Activated CD4-positive, alpha-beta memory T cell treated with anti-CD3 and anti-CD28 coated beads, Interleukin-2, amount 10 ng/mL, durations not matched to agents 7 days and 5 days (primary cell): ENCODE data around the gene ARHGEF4. TPM values are rescaled to one million over a fixed set of nuclear protein-coding genes. Genes with fewer than 3 reads are reported as not detected.
"Not testable (repeated sequence)": the region's sequence is repeated elsewhere in the genome, so short reads cannot be mapped to it uniquely, and the experiment has no call there.

Experiments
- CTCF ChIA-PET: fragments of 350-600 bp; sonication (Branson Sonifier 250); formaldehyde crosslinking; loops from one replicate; lab custom pipeline; 2021; ENCODE audit warnings: antibody characterized with exemption, inconsistent platforms; lab: Charles Lee
- POLR2A ChIA-PET: fragments of 350-600 bp; sonication (Branson Sonifier 250); formaldehyde crosslinking; loops from one replicate; lab custom pipeline; 2021; ENCODE audit warnings: antibody characterized with exemption; lab: Charles Lee
- DNase-seq: peaks from one replicate; pipeline ENCODE4 v3.0.0-alpha.2; 2020
- H3K27ac Mint-ChIP-seq: one replicate; pipeline ENCODE4 v1.8.0; 2021; ENCODE audit warnings: mild to moderate bottlenecking, mixed read lengths
- H3K27me3 Mint-ChIP-seq: one replicate; pipeline ENCODE4 v1.8.0; 2021; ENCODE audit warnings: mixed read lengths
- H3K36me3 Mint-ChIP-seq: one replicate; pipeline ENCODE4 v1.8.0; 2021; ENCODE audit warnings: low read depth, mixed read lengths
- H3K4me1 Mint-ChIP-seq: one replicate; pipeline ENCODE4 v1.8.0; 2021; ENCODE audit warnings: mixed read lengths
- H3K4me3 Mint-ChIP-seq: one replicate; pipeline ENCODE4 v1.8.0; 2021; ENCODE audit warnings: mild to moderate bottlenecking, mixed read lengths
- H3K9me3 Mint-ChIP-seq: one replicate; pipeline ENCODE4 v1.8.0; 2021; ENCODE audit warnings: mixed read lengths
- total RNA-seq, 2 experiments: library from RNA; stranded (reverse); gene quantifications; one replicate each; pipeline ENCODE4 v1.2.3, GENCODE V29; 2021

The ARHGEF4 gene
- total RNA-seq, 2 experiments from 2014 or later = 0.25 to 0.30 TPM

GRCh38 chr2:131077182-131077846, 240.6 kb downstream of the ARHGEF4 start:
- CTCF ChIA-PET = no interaction called here
- Mint-ChIP-seq H3K27ac (no peak overlapping the region), H3K36me3 (peaks cover 71% of the 10 kb centered on the region), H3K27me3 (no peaks in the 10 kb centered on the region), H3K9me3 (no peaks in the 10 kb centered on the region), H3K4me1 (peaks cover 27% of the 10 kb centered on the region), H3K4me3 (no peak overlapping the region)
- POLR2A ChIA-PET = no interaction called here
- DNase-seq = no peak

GRCh38 chr2:131077966-131078365, 241.3 kb downstream of the ARHGEF4 start:
- Mint-ChIP-seq H3K27ac (no peak overlapping the region), H3K27me3 (no peaks in the 10 kb centered on the region), H3K4me1 (peaks cover 27% of the 10 kb centered on the region), H3K4me3 (no peak overlapping the region), H3K36me3 (peaks cover 75% of the 10 kb centered on the region), H3K9me3 (no peaks in the 10 kb centered on the region)
- DNase-seq = no peak
- POLR2A ChIA-PET = no interaction called here
- CTCF ChIA-PET = no interaction called here

- CTCF ChIA-PET, DNase-seq, H3K9me3 Mint-ChIP-seq, H3K27me3 Mint-ChIP-seq, H3K4me3 Mint-ChIP-seq: not testable (repeated sequence)
- H3K36me3 Mint-ChIP-seq = peaks cover 70% of the 10 kb centered on the region
- peak overlapping the region; percentile 55 for H3K27ac Mint-ChIP-seq
- POLR2A ChIA-PET = interaction anchor here (0.7 kb wide), 1 partner anchor 40 kb away, joined by 3 read pairs; no protein-coding TSS in a partner anchor
- H3K4me1 Mint-ChIP-seq = peaks cover 27% of the 10 kb centered on the region
Measured at GRCh38 chr2:131079931-131080330, 243.2 kb downstream of the ARHGEF4 start.

GRCh38 chr2:131081190-131081589, 244.5 kb downstream of the ARHGEF4 start:
- POLR2A ChIA-PET = interaction anchor here (0.8 kb wide), 1 partner anchor 11 kb away, joined by 3 read pairs; no protein-coding TSS in a partner anchor
- peaks cover 71% of the 10 kb centered on the region for H3K36me3 Mint-ChIP-seq
- H3K4me3 Mint-ChIP-seq = no peak overlapping the region
- H3K9me3 Mint-ChIP-seq = no peaks in the 10 kb centered on the region
- no peaks in the 10 kb centered on the region for H3K27me3 Mint-ChIP-seq
- no peak overlapping the region for H3K27ac Mint-ChIP-seq
- DNase-seq = no peak
- H3K4me1 Mint-ChIP-seq = peaks cover 33% of the 10 kb centered on the region
- CTCF ChIA-PET = no interaction called here

GRCh38 chr2:131085646-131086045, 248.9 kb downstream of the ARHGEF4 start:
- no peaks in the 10 kb centered on the region for H3K9me3 Mint-ChIP-seq
- H3K36me3 Mint-ChIP-seq = peaks cover 65% of the 10 kb centered on the region
- POLR2A ChIA-PET = interaction anchor here (1.4 kb wide), 1 partner anchor 33 kb away, joined by 3 read pairs; no protein-coding TSS in a partner anchor
- no peak overlapping the region for H3K27ac Mint-ChIP-seq
- peaks cover 25% of the 10 kb centered on the region for H3K4me1 Mint-ChIP-seq
- H3K27me3 Mint-ChIP-seq = no peaks in the 10 kb centered on the region
- DNase-seq = no peak
- CTCF ChIA-PET = no interaction called here
- H3K4me3 Mint-ChIP-seq = no peak overlapping the region

GRCh38 chr2:131092458-131093005, 255.8 kb downstream of the ARHGEF4 start:
- no peak for DNase-seq
- ChIA-PET POLR2A (interaction anchor here (0.9 to 5.3 kb wide), 10 partner anchors 10 to 750 kb away, joined by 3 to 115 read pairs (median 4); partner anchors contain the start of genes IMP4, MZT2A and PLEKHB2), CTCF (interaction anchor here (0.9 to 2.4 kb wide), 3 partner anchors 11 to 295 kb away, joined by 3 to 24 read pairs (median 3); partner anchors contain the start of gene PLEKHB2)
- H3K27ac Mint-ChIP-seq = peak overlapping the region; percentile 75
- H3K9me3 Mint-ChIP-seq = no peaks in the 10 kb centered on the region
- H3K36me3 Mint-ChIP-seq = peaks cover 19% of the 10 kb centered on the region
- H3K4me1 Mint-ChIP-seq = peaks cover 26% of the 10 kb centered on the region
- H3K4me3 Mint-ChIP-seq = peak overlapping the region; percentile 76
- peaks cover 2% of the 10 kb centered on the region for H3K27me3 Mint-ChIP-seq

- Mint-ChIP-seq H3K4me1 (peaks cover 26% of the 10 kb centered on the region), H3K27ac (peak within 1 kb of the TSS; percentile 91), H3K4me3 (peak within 1 kb of the TSS; percentile 87), H3K36me3 (peaks cover 13% of the 10 kb centered on the region), H3K9me3 (no peaks in the 10 kb centered on the region), H3K27me3 (peaks cover 2% of the 10 kb centered on the region)
- peak; percentile 91 for DNase-seq
- ChIA-PET POLR2A (interaction anchor here (0.6 to 5.3 kb wide), 13 partner anchors 11 to 751 kb away, joined by 3 to 115 read pairs (median 3); partner anchors contain the start of genes IMP4, MZT2A and PLEKHB2), CTCF (interaction anchor here (0.6 to 2.4 kb wide), 5 partner anchors 10 to 400 kb away, joined by 3 to 24 read pairs (median 4); partner anchors contain the start of gene PLEKHB2)
Measured at GRCh38 chr2:131093006-131093695, 256.4 kb downstream of the ARHGEF4 start, which contains the start of gene FAM168B. TSS of gene FAM168B (minus strand) at chr2:131093460. CDS start at chr2:131082646, 10,814 bp downstream.

GRCh38 chr2:131093696-131094462, 257.2 kb downstream of the ARHGEF4 start:
- Mint-ChIP-seq H3K4me3 (peak overlapping the region; percentile 87), H3K9me3 (no peaks in the 10 kb centered on the region), H3K4me1 (peaks cover 24% of the 10 kb centered on the region), H3K27me3 (peaks cover 2% of the 10 kb centered on the region), H3K36me3 (peaks cover 9% of the 10 kb centered on the region), H3K27ac (peak overlapping the region; percentile 91)
- CTCF ChIA-PET = interaction anchor here (0.6 to 2.4 kb wide), 5 partner anchors 10 to 399 kb away, joined by 3 to 24 read pairs (median 4); partner anchors contain the start of gene PLEKHB2
- peak; percentile 20 for DNase-seq
- POLR2A ChIA-PET = interaction anchor here (0.6 to 5.3 kb wide), 10 partner anchors 11 to 752 kb away, joined by 3 to 115 read pairs (median 4); partner anchors contain the start of genes IMP4 and PLEKHB2

GRCh38 chr2:131094463-131095281, 258.0 kb downstream of the ARHGEF4 start:
- ChIA-PET CTCF (interaction anchor here (0.9 to 1.2 kb wide), 2 partner anchors 8 to 10 kb away, joined by 3 to 7 read pairs; partner anchors contain the start of gene PLEKHB2), POLR2A (interaction anchor here (1.0 to 5.3 kb wide), 2 partner anchors 10 to 398 kb away, joined by 6 to 115 read pairs; partner anchors contain the start of gene PLEKHB2)
- Mint-ChIP-seq H3K36me3 (peaks cover 3% of the 10 kb centered on the region), H3K4me1 (peaks cover 19% of the 10 kb centered on the region), H3K27ac (peak overlapping the region; percentile 91), H3K27me3 (peaks cover 2% of the 10 kb centered on the region), H3K4me3 (peak overlapping the region; percentile 87), H3K9me3 (no peaks in the 10 kb centered on the region)
- DNase-seq = no peak
